ENCODE data around the gene TXNDC11.

TXNDC11 gene

GRCh38 chr16:11692171-11692570, 50.5 kb downstream of the TXNDC11 start:
- no peak for TF ChIP-seq GATA3 (IDR thresholded peaks at IDR 0.05; ENCODE audit: low read depth, low read length)
- no peak for TF ChIP-seq GATA2 (IDR thresholded peaks at IDR 0.05; ENCODE audit: low read depth, low read length)

- no peak for TF ChIP-seq GATA3 (IDR thresholded peaks at IDR 0.05; ENCODE audit: low read depth, low read length)
- no peak for TF ChIP-seq GATA2 (IDR thresholded peaks at IDR 0.05; ENCODE audit: low read depth, low read length)
These were observed 50.9 kb downstream of the TXNDC11 start for GRCh38 chr16:11691771-11692170.

- TF ChIP-seq GATA3 (IDR thresholded peaks at IDR 0.05; ENCODE audit: low read depth, low read length) (no peak), GATA2 (IDR thresholded peaks at IDR 0.05; ENCODE audit: low read depth, low read length) (no peak)
These were observed 51.4 kb downstream of the TXNDC11 start for GRCh38 chr16:11691235-11691634.

- TF ChIP-seq GATA2 (IDR thresholded peaks at IDR 0.05; ENCODE audit: low read depth, low read length): no peak
- no peak for TF ChIP-seq GATA3 (IDR thresholded peaks at IDR 0.05; ENCODE audit: low read depth, low read length)
These were observed 53.4 kb downstream of the TXNDC11 start for GRCh38 chr16:11689031-11689840.

- TF ChIP-seq GATA3 (IDR thresholded peaks at IDR 0.05; ENCODE audit: low read depth, low read length) (no peak), GATA2 (IDR thresholded peaks at IDR 0.05; ENCODE audit: low read depth, low read length) (no peak)
These were observed 54.2 kb downstream of the TXNDC11 start for GRCh38 chr16:11688520-11688886.

- TF ChIP-seq GATA3 (IDR thresholded peaks at IDR 0.05; ENCODE audit: low read depth, low read length): no peak
- TF ChIP-seq GATA2 (IDR thresholded peaks at IDR 0.05; ENCODE audit: low read depth, low read length): no peak
These were observed 54.8 kb downstream of the TXNDC11 start for GRCh38 chr16:11687601-11688519.

- TF ChIP-seq GATA2 (IDR thresholded peaks at IDR 0.05; ENCODE audit: low read depth, low read length) (no peak), GATA3 (IDR thresholded peaks at IDR 0.05; ENCODE audit: low read depth, low read length) (no peak)
These were observed 55.8 kb downstream of the TXNDC11 start for GRCh38 chr16:11686713-11687380.

GRCh38 chr16:11685844-11686618, 56.6 kb downstream of the TXNDC11 start:
- no peak for TF ChIP-seq GATA3 (IDR thresholded peaks at IDR 0.05; ENCODE audit: low read depth, low read length)
- TF ChIP-seq GATA2 (IDR thresholded peaks at IDR 0.05; ENCODE audit: low read depth, low read length): no peak

GRCh38 chr16:11684231-11685025, 58.2 kb downstream of the TXNDC11 start:
- TF ChIP-seq GATA2 (IDR thresholded peaks at IDR 0.05; ENCODE audit: low read depth, low read length) (no peak), GATA3 (IDR thresholded peaks at IDR 0.05; ENCODE audit: low read depth, low read length) (no peak)

- TF ChIP-seq GATA2 (IDR thresholded peaks at IDR 0.05; ENCODE audit: low read depth, low read length) (no peak), GATA3 (IDR thresholded peaks at IDR 0.05; ENCODE audit: low read depth, low read length) (no peak)
These were observed 59.5 kb downstream of the TXNDC11 start for GRCh38 chr16:11683145-11683544.

- no peak for TF ChIP-seq GATA2 (IDR thresholded peaks at IDR 0.05; ENCODE audit: low read depth, low read length)
These were observed 60.0 kb downstream of the TXNDC11 start for GRCh38 chr16:11682655-11683096.

- TF ChIP-seq GATA3 (IDR thresholded peaks at IDR 0.05; ENCODE audit: low read depth, low read length) (no peak), GATA2 (IDR thresholded peaks at IDR 0.05; ENCODE audit: low read depth, low read length) (no peak)
These were observed 60.5 kb downstream of the TXNDC11 start for GRCh38 chr16:11681976-11682654.

Measured in SH-SY5Y (cell line).